ENCODE data around the gene JAZF1.

DNA sequence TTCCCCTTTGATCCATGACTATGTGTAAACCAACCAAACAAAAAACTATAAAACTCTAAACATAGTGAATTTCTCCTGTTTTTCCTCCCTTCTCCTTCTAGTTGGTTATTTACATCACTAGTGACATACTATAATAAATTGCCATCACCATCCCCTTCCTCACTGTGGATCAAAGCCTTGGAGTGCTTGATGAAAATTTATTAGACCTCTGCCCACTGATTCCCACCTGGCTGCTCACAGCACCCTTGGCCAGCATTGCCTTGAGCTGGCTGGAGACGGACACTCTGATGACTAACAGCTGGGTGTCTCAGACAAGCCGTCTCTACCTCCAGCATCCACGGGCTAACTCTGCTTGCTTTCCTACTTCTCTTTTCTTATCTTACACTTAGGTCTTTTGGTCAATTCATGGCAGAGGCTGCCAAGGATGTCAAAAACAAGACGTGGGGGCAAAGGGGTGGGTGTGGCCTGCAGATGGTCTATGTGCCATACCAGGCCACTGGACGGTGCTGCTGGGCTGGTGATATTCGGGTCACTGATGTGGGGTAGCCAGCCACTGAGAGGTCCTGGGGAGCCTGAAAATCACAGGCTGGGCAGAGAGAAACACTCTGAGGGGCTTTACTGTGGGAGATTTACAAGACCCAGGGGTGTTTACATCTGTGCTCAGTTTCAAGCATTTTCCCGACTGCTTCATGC is 232.9 kb downstream of the JAZF1 start:
- TF ChIP-seq CTCF (conservative IDR thresholded peaks at IDR 0.05) (no peak), EZH2 (IDR thresholded peaks at IDR 0.05; ENCODE audit: low read depth) (no peak)

Measured in PC-9 (cell line).